Activated T-cell treated with anti-CD3 and anti-CD28 coated beads, Interleukin-2, amount 50 U/mL, for 72 hours (primary cell): ENCODE results near the gene CADM1. TPM values are rescaled to one million over a fixed set of nuclear protein-coding genes. Genes with fewer than 3 reads are reported as not detected.

ENCODE experiments used
- ATAC-seq, 2 donors: fragments of 150-1000 bp; cut with Tn5 transposase; replicated peaks in 1 of 2; 2 replicates each; pipeline ENCODE4 v1.10.0; 2021; ENCODE audit warnings: moderate library complexity in 2 of 2, mild to moderate bottlenecking in 1 of 2
- DNase-seq, 2 donors: peaks; one replicate each; pipeline ENCODE4 v3.0.0; 2021 to 2022; ENCODE audit warnings: mixed read lengths in 1 of 2
- H3K27ac Mint-ChIP-seq: one replicate; pipeline ENCODE4 v1.8.0; 2022; ENCODE audit warnings: mild to moderate bottlenecking, moderate library complexity, mixed read lengths
- H3K27me3 Mint-ChIP-seq: one replicate; pipeline ENCODE4 v1.8.0; 2022; ENCODE audit warnings: low read depth, mixed read lengths
- H3K36me3 Mint-ChIP-seq, 2 donors: one replicate each; pipeline ENCODE4 v1.8.0; 2022; ENCODE audit warnings: mixed read lengths in 2 of 2, mild to moderate bottlenecking in 1 of 2; ENCODE audit not compliant: insufficient read depth in 2 of 2
- H3K4me1 Mint-ChIP-seq: one replicate; pipeline ENCODE4 v1.8.0; 2022; ENCODE audit warnings: low read depth, mixed read lengths
- H3K4me3 Mint-ChIP-seq, 2 donors: one replicate each; pipeline ENCODE4 v1.8.0; 2022; ENCODE audit warnings: mild to moderate bottlenecking in 2 of 2, mixed read lengths in 2 of 2, moderate library complexity in 2 of 2
- H3K9me3 Mint-ChIP-seq, 2 donors: one replicate each; pipeline ENCODE4 v1.8.0; 2022; ENCODE audit warnings: mixed read lengths in 2 of 2
- total RNA-seq, 2 donors: library from RNA; stranded (reverse); gene quantifications; one replicate each; pipeline ENCODE4 v1.2.3, GENCODE V29; 2022

The CADM1 gene
- total RNA-seq, 2 donors from 2014 or later = 1.7 to 2.1 TPM

GRCh38 chr11:115313224-115313838 lies 190.9 kb downstream of the CADM1 start:
- Mint-ChIP-seq H3K4me3 (no peak overlapping the region), H3K4me1 (no peaks in the 10 kb centered on the region), H3K9me3 (no peaks in the 10 kb centered on the region), H3K36me3 (no peaks in the 10 kb centered on the region), H3K27me3 (peaks cover 6% of the 10 kb centered on the region), H3K27ac (no peak overlapping the region)
- ATAC-seq = no peak
- no peak for DNase-seq

- Mint-ChIP-seq H3K4me1 (no peaks in the 10 kb centered on the region), H3K27ac (no peak overlapping the region), H3K9me3 (no peaks in the 10 kb centered on the region), H3K36me3 (no peaks in the 10 kb centered on the region), H3K27me3 (peaks cover 6% of the 10 kb centered on the region), H3K4me3 (no peak overlapping the region)
- DNase-seq (no peak), ATAC-seq (no peak)
Measured at GRCh38 chr11:115311949-115312348, 192.3 kb downstream of the CADM1 start.

GRCh38 chr11:115306689-115307088 lies 197.5 kb downstream of the CADM1 start:
- no peaks in the 10 kb centered on the region for H3K9me3 Mint-ChIP-seq
- no peaks in the 10 kb centered on the region for H3K4me1 Mint-ChIP-seq
- DNase-seq = no peak
- peaks cover 5% of the 10 kb centered on the region for H3K27me3 Mint-ChIP-seq
- no peak overlapping the region for H3K27ac Mint-ChIP-seq
- H3K36me3 Mint-ChIP-seq = no peaks in the 10 kb centered on the region
- no peak for ATAC-seq
- no peak overlapping the region for H3K4me3 Mint-ChIP-seq

GRCh38 chr11:115304774-115305472 lies 199.3 kb downstream of the CADM1 start:
- peaks cover 5% of the 10 kb centered on the region for H3K27me3 Mint-ChIP-seq
- no peaks in the 10 kb centered on the region for H3K9me3 Mint-ChIP-seq
- no peak overlapping the region for H3K27ac Mint-ChIP-seq
- no peak for ATAC-seq
- H3K36me3 Mint-ChIP-seq = no peaks in the 10 kb centered on the region
- DNase-seq = no peak
- no peaks in the 10 kb centered on the region for H3K4me1 Mint-ChIP-seq
- H3K4me3 Mint-ChIP-seq = no peak overlapping the region

GRCh38 chr11:115303929-115304531 lies 200.2 kb downstream of the CADM1 start:
- DNase-seq (no peak), ATAC-seq (no peak)
- Mint-ChIP-seq H3K27ac (no peak overlapping the region), H3K9me3 (no peaks in the 10 kb centered on the region), H3K27me3 (peaks cover 8% of the 10 kb centered on the region), H3K4me3 (no peak overlapping the region), H3K36me3 (no peaks in the 10 kb centered on the region), H3K4me1 (no peaks in the 10 kb centered on the region)

GRCh38 chr11:115302946-115303703 lies 201.1 kb downstream of the CADM1 start:
- no peaks in the 10 kb centered on the region for H3K9me3 Mint-ChIP-seq
- DNase-seq (no peak), ATAC-seq (no peak)
- no peaks in the 10 kb centered on the region for H3K36me3 Mint-ChIP-seq
- H3K27me3 Mint-ChIP-seq = peaks cover 17% of the 10 kb centered on the region
- H3K27ac Mint-ChIP-seq = no peak overlapping the region
- H3K4me3 Mint-ChIP-seq = no peak overlapping the region
- no peaks in the 10 kb centered on the region for H3K4me1 Mint-ChIP-seq

- H3K36me3 Mint-ChIP-seq = no peaks in the 10 kb centered on the region
- no peaks in the 10 kb centered on the region for H3K9me3 Mint-ChIP-seq
- no peak overlapping the region for H3K27ac Mint-ChIP-seq
- no peak for DNase-seq
- peaks cover 18% of the 10 kb centered on the region for H3K27me3 Mint-ChIP-seq
- peak; percentile 25 to 70 for ATAC-seq
- no peak overlapping the region for H3K4me3 Mint-ChIP-seq
- H3K4me1 Mint-ChIP-seq = no peaks in the 10 kb centered on the region
Measured at GRCh38 chr11:115300660-115301428, 203.4 kb downstream of the CADM1 start.

GRCh38 chr11:115298300-115299012 lies 205.8 kb downstream of the CADM1 start:
- H3K27ac Mint-ChIP-seq = no peak overlapping the region
- H3K9me3 Mint-ChIP-seq = peaks cover 0 to 2% of the 10 kb centered on the region in 2 donors
- peaks cover 18% of the 10 kb centered on the region for H3K27me3 Mint-ChIP-seq
- no peak for DNase-seq
- no peaks in the 10 kb centered on the region for H3K4me1 Mint-ChIP-seq
- no peak overlapping the region for H3K4me3 Mint-ChIP-seq
- no peak for ATAC-seq
- no peaks in the 10 kb centered on the region for H3K36me3 Mint-ChIP-seq

- no peak overlapping the region for H3K27ac Mint-ChIP-seq
- H3K27me3 Mint-ChIP-seq = peaks cover 13% of the 10 kb centered on the region
- H3K36me3 Mint-ChIP-seq = no peaks in the 10 kb centered on the region
- H3K4me1 Mint-ChIP-seq = no peaks in the 10 kb centered on the region
- H3K9me3 Mint-ChIP-seq = peaks cover 0 to 2% of the 10 kb centered on the region in 2 donors
- H3K4me3 Mint-ChIP-seq = no peak overlapping the region
- no peak for DNase-seq
- ATAC-seq = no peak
Measured at GRCh38 chr11:115297330-115297729, 206.9 kb downstream of the CADM1 start.

- no peak overlapping the region for H3K27ac Mint-ChIP-seq
- no peaks in the 10 kb centered on the region for H3K36me3 Mint-ChIP-seq
- no peaks in the 10 kb centered on the region for H3K4me1 Mint-ChIP-seq
- peaks cover 0 to 2% of the 10 kb centered on the region in 2 donors for H3K9me3 Mint-ChIP-seq
- DNase-seq (no peak), ATAC-seq (no peak)
- no peaks in the 10 kb centered on the region for H3K27me3 Mint-ChIP-seq
- no peak overlapping the region for H3K4me3 Mint-ChIP-seq
Measured at GRCh38 chr11:115291325-115291724, 212.9 kb downstream of the CADM1 start.

GRCh38 chr11:115290893-115291292 lies 213.3 kb downstream of the CADM1 start:
- Mint-ChIP-seq H3K4me3 (no peak overlapping the region), H3K27me3 (no peaks in the 10 kb centered on the region), H3K9me3 (peaks cover 0 to 2% of the 10 kb centered on the region in 2 donors), H3K4me1 (no peaks in the 10 kb centered on the region), H3K36me3 (no peaks in the 10 kb centered on the region), H3K27ac (no peak overlapping the region)
- no peak for DNase-seq
- ATAC-seq = no peak

- Mint-ChIP-seq H3K36me3 (no peaks in the 10 kb centered on the region), H3K4me3 (no peak overlapping the region)
Measured at GRCh38 chr11:115290479-115290878, 213.7 kb downstream of the CADM1 start.

More at GRCh38 chr11:115290479-115290878, 213.7 kb downstream of the CADM1 start:
- no peak for ATAC-seq
- H3K9me3 Mint-ChIP-seq = peaks cover 0 to 2% of the 10 kb centered on the region in 2 donors
- H3K27me3 Mint-ChIP-seq = no peaks in the 10 kb centered on the region
- H3K27ac Mint-ChIP-seq = no peak overlapping the region
- DNase-seq = no peak
- H3K4me1 Mint-ChIP-seq = no peaks in the 10 kb centered on the region
